AG20443 (cell line): Measurements from ENCODE around the gene ACE.

Experiments used
- DNase-seq: peaks from one replicate; pipeline ENCODE4 v3.0.0; 2012; ENCODE audit warnings: low spot score, mixed read lengths

The ACE gene

GRCh38 chr17:63491413-63491812, 14.6 kb downstream of the ACE start:
- no peak for DNase-seq

DNA sequence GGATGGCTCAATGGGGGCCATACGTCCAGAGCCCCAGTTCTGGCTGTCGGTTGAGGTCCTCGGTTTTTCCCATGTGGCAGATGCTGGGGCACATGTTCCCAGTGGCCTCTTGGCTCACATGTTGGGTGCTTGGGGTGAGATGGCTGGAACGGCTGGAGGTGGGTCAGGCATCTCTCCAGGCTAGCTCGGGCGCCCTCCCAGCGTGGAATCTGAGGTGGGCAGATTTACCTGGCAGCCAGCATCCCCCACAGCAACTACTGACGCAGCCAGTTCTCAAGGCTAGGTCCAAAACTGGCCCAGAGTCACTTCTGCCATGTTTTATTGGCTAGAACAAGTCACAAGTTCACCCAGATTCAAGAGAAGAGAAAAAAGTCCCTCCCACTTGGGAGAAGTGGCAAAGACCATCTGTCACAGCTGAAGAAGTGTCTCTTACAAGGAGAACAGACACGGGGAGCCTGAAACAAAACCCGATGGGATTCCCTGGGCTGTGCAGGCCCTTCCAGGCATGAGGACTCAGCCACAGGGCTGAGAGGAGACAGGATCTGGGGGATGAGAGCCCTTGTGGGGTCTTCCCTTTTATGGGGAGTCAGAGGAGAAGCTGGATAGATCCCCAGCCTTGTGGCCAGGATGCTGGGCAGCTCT, 15.2 kb downstream of the ACE start:
- DNase-seq = no peak

- no peak for DNase-seq
Measured at GRCh38 chr17:63492940-63493339, 16.1 kb downstream of the ACE start.

DNA sequence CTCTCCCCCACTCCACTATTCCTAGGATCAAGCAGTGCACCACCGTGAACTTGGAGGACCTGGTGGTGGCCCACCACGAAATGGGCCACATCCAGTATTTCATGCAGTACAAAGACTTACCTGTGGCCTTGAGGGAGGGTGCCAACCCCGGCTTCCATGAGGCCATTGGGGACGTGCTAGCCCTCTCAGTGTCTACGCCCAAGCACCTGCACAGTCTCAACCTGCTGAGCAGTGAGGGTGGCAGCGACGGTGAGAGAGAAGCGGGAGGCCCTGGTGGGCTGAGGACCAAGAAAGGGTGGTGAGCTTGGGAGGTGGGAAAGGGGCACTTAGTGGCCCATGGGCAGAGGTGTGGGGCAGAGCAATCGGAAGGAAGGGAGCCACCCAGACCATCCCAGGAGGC, 16.6 kb downstream of the ACE start:
- no peak for DNase-seq

DNA sequence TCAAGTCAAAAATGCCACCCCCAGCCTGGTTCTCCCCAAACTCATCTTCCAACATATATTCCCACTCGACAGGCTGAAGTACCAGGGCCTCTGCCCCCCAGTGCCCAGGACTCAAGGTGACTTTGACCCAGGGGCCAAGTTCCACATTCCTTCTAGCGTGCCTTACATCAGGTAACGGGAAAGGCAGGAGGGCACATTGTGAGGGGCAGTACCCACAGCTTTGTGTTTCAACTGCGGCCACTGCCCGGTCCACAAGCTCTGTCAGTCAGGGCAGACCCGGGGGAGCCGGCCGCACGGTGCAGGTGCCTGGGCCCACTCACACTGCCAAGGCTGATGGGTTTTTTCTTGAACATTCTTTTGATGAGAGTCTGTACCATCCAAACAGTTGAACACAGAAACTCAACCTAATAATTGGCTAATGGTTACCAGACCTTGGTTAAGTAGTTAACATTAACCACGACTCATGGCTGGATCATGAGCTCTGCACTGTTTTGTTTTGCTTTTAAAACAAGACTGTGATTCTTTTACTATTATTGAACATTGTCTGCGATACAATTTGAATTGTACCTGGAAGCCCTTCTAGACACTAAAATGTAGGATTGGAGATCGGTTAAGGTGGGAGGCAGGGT, 17.6 kb downstream of the ACE start:
- no peak for DNase-seq

DNA sequence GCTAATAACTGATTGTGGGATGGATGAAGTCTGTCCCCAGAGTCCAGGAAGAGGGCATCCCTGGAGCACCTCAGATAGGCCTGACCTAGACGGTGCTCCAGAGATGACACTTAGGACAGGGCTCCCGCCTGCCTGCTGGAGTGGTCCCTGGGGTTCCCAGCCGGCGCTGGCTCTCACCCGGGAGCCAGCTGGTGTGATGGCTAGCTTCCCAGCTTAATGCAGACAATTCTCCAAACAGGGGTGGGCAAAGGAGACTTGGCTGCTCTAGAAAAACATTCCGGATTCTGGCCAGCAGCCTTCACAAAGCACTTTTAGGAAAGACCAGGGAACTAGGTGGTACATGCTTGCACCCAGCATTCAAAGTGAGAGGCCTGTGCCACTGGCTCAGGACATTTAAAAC, 18.6 kb downstream of the ACE start:
- DNase-seq = no peak

DNA sequence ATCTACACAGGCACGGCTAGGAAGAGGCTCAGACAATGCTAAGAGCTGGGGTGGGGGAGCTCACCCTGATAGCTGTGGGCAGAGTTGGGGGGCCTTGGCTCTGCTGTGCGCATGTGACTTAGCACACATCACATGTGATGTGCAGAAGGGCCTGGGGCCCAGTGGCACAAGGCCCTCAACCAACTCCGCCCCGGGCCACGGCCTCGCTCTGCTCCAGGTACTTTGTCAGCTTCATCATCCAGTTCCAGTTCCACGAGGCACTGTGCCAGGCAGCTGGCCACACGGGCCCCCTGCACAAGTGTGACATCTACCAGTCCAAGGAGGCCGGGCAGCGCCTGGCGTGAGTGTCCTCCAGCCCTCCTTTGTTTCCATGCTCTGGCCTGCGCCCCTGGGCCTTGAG, 19.3 kb downstream of the ACE start:
- no peak for DNase-seq

DNA sequence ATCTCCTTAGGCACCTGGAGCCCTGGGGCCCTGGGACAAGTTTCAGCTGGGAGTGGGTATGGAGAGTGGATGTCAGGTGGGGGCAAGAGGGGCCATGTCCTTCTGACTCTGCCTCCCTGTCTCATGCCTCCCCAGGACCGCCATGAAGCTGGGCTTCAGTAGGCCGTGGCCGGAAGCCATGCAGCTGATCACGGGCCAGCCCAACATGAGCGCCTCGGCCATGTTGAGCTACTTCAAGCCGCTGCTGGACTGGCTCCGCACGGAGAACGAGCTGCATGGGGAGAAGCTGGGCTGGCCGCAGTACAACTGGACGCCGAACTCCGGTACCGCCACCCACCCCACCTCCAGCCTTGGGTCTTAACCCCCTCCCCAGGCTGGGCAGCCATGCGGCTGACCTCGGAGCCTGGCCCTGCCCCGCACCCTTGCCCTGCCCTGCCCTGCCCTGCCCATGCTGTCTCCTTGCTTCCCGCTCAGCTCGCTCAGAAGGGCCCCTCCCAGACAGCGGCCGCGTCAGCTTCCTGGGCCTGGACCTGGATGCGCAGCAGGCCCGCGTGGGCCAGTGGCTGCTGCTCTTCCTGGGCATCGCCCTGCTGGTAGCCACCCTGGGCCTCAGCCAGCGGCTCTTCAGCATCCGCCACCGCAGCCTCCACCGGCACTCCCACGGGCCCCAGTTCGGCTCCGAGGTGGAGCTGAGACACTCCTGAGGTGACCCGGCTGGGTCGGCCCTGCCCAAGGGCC, 20.0 kb downstream of the ACE start:
- no peak for DNase-seq

DNA sequence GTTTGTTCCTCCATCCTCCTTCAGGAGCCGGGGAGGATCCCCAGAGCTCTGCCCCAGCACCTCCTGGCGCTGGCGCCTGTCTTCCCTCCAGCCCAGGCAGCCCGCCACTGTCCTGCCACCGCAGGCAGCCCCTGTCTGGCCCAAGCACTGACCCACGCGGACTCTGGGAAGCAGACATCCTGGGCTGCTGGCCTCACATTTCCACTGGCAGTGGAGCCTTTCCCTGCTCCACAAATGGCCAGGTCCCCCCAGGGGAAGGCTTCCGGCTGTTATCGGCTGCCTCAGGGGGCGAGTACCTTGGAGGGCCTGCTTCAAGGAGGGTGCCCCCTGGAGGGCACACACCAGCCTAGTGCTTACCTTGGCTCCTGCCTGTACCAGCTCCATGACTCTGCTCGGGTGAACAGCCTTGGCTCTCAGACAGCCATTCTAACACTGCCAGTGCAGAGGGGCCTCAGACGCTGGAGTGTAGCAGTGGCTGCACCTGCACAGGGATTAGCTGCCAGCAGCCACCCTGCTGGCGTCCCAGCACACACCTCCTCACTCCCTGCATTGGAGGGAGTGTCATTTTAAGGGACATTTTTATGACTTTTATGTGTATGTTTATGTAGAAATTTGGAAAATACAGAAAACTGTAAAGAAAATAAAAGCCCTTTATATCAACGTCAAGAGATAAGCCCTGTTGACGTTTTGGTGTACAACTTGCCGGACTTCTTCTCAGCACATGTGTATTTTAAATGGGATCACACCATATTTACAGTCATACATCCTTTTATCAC, 21.0 kb downstream of the ACE start:
- DNase-seq = no peak

- DNase-seq = peak; percentile 35
Measured at GRCh38 chr17:63498626-63499195, 21.9 kb downstream of the ACE start.

DNA sequence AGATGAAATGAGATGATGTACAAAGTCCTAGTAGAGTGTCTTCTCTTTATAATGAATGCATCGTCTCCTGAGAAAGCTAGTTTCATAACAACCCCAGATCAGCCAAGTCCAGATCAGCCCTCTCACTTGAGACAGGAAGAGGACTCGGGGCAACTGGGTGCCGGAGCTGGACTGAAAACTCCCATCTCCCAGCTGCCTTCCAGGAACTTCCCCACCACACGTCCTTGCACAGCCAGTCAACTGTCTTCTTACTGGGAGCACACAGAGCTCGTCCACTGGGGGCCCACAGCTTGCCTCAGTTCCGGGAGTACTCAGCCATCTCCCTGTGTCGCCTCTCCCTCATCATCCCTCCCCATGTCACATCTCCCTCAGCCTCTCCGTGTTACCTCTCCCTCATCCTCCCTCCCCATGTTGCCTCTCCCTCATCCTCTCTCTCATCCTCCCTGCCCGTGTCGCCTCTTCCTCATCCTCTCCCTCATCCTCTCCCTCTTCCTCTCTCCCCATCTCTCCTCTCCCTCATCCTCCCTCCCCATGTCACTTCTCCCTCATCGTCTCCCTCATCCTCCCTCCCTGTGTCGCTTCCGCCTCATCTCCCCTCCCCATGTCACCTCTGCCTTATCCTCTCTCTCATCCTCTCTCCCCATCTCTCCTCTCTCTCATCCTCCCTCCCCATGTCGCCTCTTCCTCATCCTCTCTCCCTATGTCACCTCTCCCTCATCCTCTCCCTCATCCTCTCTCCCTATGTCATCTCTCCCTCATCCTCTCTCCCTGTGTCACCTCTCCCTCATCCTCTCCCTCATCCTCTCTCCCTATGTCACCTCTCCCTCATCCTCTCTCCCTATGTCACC, 23.9 kb downstream of the ACE start:
- no peak for DNase-seq

DNA sequence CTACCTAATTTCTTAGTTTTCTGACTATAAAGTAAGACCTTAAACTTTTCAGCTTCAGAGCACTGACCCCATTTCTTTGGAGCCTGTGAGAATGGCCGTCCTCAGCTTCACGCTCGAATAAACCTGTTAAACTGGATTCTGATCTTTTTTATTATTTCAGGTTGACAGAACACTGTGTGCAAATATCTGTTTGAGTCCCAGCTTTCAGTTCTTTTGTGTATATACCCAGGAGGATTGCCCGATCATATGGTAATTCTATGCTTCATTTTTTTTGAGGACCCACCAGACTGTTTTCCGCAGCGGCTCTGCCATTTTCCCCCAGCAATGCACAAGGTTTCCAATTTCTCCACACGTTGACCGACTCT, 26.5 kb downstream of the ACE start:
- DNase-seq = no peak

- DNase-seq = no peak
Measured at GRCh38 chr17:63504261-63504660, 27.4 kb downstream of the ACE start.

GRCh38 chr17:63505341-63505740, 28.5 kb downstream of the ACE start:
- DNase-seq = no peak

DNA sequence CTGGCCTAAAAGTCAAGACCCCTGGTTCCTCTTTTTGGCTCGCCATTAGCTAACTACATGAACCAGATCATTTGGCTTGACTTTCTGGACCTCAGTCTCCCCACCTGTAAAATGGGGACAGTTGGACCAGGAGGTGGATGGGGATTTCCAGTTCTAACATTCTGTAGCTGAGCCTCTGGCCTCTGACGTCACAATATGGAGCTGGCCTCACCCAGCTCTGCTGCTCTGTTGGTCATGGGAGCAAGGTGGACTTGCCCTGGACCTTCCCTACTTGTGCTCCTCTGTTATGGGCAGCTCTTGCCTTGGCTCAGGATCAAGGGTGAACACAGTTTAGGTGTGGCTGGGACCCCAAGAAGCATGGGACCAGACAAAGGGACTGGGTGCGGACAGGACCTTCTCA, 29.8 kb downstream of the ACE start:
- no peak for DNase-seq

GRCh38 chr17:63511331-63511730, 34.5 kb downstream of the ACE start:
- no peak for DNase-seq

DNA sequence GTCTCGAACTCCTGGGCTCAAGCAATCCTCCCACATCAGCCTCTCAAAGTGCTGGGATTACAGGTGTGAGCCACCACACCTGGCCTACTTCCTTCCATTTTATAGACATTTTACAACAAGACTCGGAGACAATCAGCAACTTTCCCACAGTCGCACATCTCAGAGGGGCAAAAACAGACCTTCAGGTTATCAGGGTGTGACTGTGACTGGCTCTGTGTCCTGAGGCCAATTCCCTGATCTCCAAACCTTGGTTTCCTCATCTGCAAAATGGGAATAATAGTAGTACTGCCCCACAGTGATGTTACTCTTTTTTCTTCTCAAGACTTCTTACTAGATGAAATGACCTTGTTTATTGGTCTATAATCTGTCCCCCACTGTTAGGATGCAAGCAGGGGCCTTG, 35.5 kb downstream of the ACE start:
- DNase-seq = no peak

DNA sequence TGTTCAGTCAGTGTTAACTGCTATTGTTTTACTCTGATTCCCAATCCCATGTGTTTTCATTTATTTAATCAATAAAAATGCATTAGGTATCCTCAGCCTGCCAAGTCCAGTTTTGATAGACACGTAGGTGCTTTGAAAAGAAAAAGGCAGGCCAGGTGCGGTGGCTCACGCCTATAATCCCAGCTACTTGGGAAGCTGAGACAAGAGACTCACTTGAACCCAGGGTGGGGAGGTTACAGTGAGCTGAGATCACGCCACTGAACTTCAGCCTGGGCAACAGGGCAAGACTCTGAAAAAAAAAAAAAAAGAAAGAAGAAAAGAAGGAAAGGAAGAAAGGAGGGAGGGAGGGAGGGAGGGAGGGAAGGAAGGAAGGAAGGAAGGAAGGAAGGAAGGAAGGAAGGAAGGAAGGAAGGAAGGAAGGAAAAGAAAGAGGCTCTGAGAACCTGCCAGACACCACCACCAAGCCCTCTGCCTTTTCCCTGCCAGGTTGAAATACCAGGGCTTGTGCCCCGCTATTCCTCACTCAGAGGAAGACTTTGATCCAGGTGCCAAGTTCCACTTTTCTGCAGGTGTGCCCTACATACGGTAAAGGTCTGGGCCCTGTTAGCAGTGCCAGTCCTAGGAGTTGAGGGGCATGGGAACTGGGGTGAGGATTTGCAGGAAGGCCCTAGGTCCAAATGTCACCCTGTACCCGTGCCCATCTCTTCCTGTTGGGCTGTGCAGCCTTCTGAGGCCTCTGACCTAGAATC, 36.2 kb downstream of the ACE start:
- no peak for DNase-seq

DNA sequence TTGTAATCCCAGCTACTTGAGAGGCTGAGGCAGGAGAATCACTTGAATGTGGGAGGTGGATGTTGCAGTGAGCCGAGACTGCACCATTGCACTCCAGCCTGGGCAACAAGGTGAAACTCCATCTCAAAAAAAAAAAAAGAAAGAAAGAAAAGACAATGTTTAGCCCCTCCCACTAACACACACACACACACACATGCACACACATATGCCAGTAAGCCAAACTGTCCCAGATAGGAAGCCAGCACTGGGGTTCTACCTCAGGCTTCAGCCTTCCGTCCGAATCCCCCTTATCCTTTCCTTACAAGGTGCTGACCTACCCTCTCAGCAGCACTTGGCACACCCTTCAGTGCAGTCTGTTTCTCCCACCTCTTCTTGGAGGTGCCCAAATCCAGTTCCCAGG, 37.6 kb downstream of the ACE start:
- no peak for DNase-seq

GRCh38 chr17:63514974-63515373, 38.1 kb downstream of the ACE start:
- DNase-seq = no peak

DNA sequence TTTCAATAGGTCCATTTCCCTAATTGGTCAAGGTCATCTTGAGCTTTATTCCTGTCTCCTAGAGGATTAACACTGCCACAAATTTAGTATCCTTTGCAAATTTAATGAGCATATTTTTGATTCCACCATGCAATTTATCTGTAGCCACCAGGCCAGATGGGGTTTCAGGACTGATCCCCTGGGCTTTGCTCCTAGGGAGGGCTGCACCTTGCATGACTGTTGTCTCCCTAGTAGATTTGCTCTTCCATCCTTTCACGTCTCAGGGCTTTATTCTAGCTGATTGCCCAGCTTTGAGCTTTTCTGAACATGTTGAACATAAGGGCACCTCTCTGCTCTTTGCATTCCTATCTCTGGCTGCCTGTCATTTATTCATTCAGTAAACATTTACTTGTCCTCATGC, 38.6 kb downstream of the ACE start:
- no peak for DNase-seq
